GM06990 (cell line): ENCODE results near the gene JOSD1.

Source experiments
- DNase-seq: peaks from one replicate; pipeline ENCODE4 v3.0.0-alpha.2; 2011; ENCODE audit not compliant: insufficient read length; ENCODE audit errors: extremely low read depth
- H3K27me3 ChIP-seq: replicated peaks from 2 replicates; pipeline ENCODE4 v1.6.0; 2011; ENCODE audit warnings: low read length; ENCODE audit not compliant: control insufficient read depth, insufficient read depth
- H3K36me3 ChIP-seq: 2 replicates; pipeline ENCODE4 v1.5.1; 2011; ENCODE audit warnings: low read length; ENCODE audit not compliant: control insufficient read depth, insufficient read depth
- H3K4me3 ChIP-seq: replicated peaks from 2 replicates; pipeline ENCODE4 v1.5.1; 2011; ENCODE audit warnings: low read depth, mild to moderate bottlenecking, control low read depth, low read length
- CTCF ChIP-seq: IDR thresholded peaks from 2 replicates; pipeline ENCODE4 v1.5.1; 2011; ENCODE audit warnings: low read length, control low read depth, mild to moderate bottlenecking, inconsistent platforms; ENCODE audit not compliant: insufficient read depth, poor library complexity, severe bottlenecking

Gene JOSD1

DNA sequence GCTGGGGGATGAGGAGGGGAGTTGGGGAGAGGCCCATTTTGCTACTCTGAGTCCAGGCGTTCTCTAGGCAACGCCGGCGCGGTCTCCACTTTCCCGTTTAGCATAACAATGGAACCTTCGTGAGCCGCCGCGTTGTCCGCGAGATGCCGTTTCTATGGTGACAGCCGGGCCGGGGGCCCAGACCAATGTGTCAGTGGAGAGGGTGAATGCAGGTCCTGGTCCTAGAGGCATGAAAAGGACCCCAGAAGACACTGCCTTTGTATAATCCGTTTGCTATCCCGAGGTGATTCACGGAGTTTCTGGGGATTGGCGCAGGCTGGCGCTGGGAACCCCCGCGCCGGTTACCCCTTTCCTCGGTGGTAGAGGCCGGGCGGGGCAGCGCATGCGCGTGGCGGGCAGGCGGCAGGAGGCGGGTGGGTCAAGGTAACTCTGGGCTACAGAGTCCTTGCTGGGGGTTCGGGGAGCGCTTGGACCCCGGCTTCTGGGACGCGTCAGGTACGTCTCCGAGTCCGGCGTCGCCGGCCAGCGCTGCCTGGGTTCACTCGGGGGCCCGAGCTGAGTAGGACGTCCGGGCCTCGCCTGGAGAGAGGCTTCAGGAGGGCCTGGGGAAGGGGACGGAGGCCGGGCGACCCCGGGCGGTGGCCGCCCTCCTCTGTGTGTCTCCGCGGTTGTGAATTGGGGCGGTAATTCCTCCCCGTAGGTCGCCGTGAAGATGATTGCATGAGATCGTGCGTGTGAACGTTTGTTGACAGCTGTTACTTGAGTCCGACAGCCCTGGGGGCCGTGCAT, 44.3 kb downstream of the JOSD1 start, which contains the start of the genes CBY1 and FAM227A:
TSS of gene CBY1 (plus strand) at position 383 of the 789 bp plus-strand sequence. CDS start 11,417 bp downstream, outside the sequence.
TSS of gene FAM227A (minus strand) at position 137 of the 789 bp plus-strand sequence. CDS start 6,224 bp downstream, outside the sequence.
- H3K36me3 ChIP-seq = peaks cover 2% of the 10 kb centered on the region
- H3K27me3 ChIP-seq = no peaks in the 10 kb centered on the region
- H3K4me3 ChIP-seq = peak within 1 kb of the TSS; percentile 79
- peak; percentile 88 for DNase-seq
- no peak for TF ChIP-seq CTCF

DNA sequence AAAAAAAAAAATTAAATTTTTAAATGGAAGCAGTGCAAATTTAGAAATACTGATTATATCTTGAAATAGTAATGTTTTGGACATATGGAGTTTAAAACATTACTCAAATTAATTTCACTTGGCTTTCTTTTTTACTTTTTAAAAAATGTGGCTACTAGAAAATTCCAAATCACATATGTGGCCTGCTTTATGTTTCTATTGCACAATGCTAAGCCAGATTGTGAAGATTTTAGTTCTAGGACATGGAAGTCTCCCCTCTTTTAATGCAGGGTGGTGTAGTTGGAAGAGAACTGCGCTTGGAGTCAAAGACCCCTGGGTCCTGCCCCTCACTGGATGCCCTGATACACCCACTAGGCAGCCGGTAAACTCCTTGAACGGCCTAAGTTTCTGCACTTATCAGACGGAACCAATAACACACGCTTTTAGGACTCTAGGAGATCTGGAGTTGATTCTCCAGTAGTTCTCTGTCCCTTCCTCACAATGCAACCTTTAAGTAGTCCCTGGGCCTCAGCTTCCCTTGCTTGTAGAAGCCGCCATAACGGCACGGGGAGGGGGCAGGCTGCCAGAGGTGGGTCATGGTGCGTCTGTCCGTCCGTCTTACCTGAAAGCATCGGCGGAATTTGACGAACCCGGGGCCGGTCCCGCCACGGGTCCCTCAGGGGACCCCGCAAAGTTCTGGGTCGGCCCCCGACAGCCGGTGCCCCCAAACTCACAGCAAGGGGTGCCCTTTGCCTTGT, 45.1 kb downstream of the JOSD1 start:
- Histone ChIP-seq H3K4me3 (peak overlapping the region; percentile 79), H3K27me3 (no peaks in the 10 kb centered on the region), H3K36me3 (no peaks in the 10 kb centered on the region; the same call in 1 of the 2 replicates)
- no peak for TF ChIP-seq CTCF
- no peak for DNase-seq

- no peaks in the 10 kb centered on the region for H3K27me3 ChIP-seq
- no peak for DNase-seq
- H3K4me3 ChIP-seq = no peak overlapping the region
- no peaks in the 10 kb centered on the region for H3K36me3 ChIP-seq
- TF ChIP-seq CTCF = no peak
These were observed 47.0 kb downstream of the JOSD1 start for GRCh38 chr22:38653741-38654140.

- DNase-seq = no peak
- no peak for TF ChIP-seq CTCF
- Histone ChIP-seq H3K36me3 (no peaks in the 10 kb centered on the region), H3K4me3 (no peak overlapping the region), H3K27me3 (no peaks in the 10 kb centered on the region)
These were observed 47.9 kb downstream of the JOSD1 start for GRCh38 chr22:38652859-38653258.

DNA sequence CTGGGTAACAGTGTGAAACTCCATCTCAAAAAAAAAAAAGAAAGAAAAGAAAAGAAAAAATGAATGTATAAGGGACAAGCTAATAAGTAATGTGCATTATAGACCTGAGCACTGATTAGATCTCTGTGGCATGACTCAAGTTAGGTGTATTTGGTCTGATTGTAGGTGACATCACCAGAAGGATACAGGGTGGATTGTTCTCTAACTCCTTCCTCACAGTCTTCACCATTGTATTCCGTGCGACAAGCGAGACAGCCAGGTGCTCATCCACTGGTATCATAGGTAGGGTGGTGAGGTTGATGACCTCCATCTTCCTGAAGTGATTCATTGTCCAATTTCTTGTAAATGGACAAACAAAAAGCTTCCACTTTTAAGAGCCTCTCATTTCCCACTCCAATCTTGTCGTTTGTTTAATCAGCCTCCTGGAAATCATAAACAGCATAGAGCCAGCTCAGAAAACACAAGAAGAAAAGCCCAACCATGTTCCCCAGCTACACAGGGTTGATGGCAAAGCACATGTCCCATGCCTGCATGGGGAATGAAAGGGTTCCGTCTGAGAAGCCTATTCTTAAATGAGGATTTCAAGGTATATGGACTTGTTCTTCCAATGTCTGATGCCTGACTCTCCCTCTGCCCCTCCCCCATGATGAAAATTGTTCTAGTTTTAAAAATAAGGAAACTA, 50.8 kb downstream of the JOSD1 start:
- DNase-seq = no peak
- no peak overlapping the region for H3K4me3 ChIP-seq
- no peak for TF ChIP-seq CTCF

More for the DNA sequence above, 50.8 kb downstream of the JOSD1 start:
- H3K36me3 ChIP-seq = no peaks in the 10 kb centered on the region
- no peaks in the 10 kb centered on the region for H3K27me3 ChIP-seq
